Kidney epithelial cell (primary cell): Measurements from ENCODE around the gene ATXN1. TPM values are rescaled to one million over a fixed set of nuclear protein-coding genes. Genes with fewer than 3 reads are reported as not detected.
"Not testable (repeated sequence)": the region's sequence is repeated elsewhere in the genome, so short reads cannot be mapped to it uniquely, and the experiment has no call there.

Experiments used
- DNase-seq: peaks from one replicate; pipeline ENCODE4 v3.0.0-alpha.2; 2010; ENCODE audit warnings: low read depth
- H3K27me3 ChIP-seq: 2 replicates; pipeline ENCODE4 v1.6.0; 2011; ENCODE audit warnings: low read length; ENCODE audit not compliant: control insufficient read depth, insufficient read depth
- H3K36me3 ChIP-seq: 2 replicates; pipeline ENCODE4 v1.5.1; 2011; ENCODE audit warnings: low read length; ENCODE audit not compliant: control insufficient read depth, insufficient read depth
- H3K4me3 ChIP-seq: 2 replicates; pipeline ENCODE4 v1.5.1; 2011; ENCODE audit warnings: low read depth, mild to moderate bottlenecking, control low read depth, low read length
- total RNA-seq: library from RNA; depleted of rRNA; stranded (reverse); fragments of >200 nt; gene quantifications from 2 replicates; pipeline ENCODE4 v1.2.3, GENCODE V29; 2015
- TF ChIP-seq, protein P1 (sequence below): IDR thresholded peaks from 2 replicates; pipeline ENCODE4 v1.5.1; 2011; ENCODE audit warnings: mild to moderate bottlenecking, moderate library complexity, low read length, control low read depth, inconsistent platforms; ENCODE audit not compliant: insufficient read depth, poor library complexity, severe bottlenecking

Gene ATXN1
- total RNA-seq, 1 donor from 2014 or later = 12.5 TPM

DNA sequence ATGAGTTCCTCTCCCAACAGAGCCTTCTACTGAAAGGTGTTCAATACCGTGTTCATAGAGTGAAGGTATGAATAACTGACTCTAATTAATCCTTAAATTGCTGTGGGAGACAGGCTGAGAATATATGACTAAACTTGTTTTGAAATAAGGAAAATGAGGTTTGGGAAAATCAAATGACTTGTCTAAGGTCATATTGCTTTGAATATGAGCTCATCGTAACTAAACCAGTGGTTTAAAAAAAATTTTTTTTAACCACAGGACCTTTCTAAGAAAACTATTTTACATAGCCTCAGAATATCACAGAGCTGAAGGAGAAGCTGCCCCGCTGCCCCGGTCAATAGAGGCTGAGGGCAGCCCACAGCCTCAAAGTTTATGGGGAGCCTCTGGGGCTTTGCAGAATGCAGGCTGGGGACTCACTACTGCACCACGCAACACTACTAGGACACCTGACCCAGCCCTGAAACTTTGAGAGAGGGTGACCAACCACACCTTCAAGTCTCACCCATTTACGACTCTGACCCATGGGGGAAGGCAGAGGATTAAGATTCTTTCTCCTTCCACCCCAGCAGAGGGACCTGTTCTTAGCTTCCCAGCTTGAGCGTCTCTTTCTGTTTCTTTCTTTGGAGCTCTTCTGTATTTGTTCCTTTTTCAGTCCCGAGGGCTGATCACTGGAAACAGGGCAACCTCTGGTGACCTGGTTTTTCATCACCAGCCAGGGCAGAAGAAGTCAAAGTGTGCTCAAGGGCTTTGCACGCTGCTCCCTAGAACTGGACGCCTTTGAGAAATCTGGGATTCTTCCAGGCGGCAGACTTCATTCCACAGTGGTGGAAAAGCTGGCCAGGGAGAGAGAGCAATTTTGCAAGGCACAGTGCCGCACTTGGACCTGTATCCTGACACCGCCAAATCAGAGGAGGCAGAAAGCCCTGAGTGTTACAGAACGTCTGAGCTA is 220.2 kb downstream of the ATXN1 start:
- Histone ChIP-seq H3K4me3 (no peak overlapping the region), H3K27me3 (no peaks in the 10 kb centered on the region)
- DNase-seq = no peak

DNA sequence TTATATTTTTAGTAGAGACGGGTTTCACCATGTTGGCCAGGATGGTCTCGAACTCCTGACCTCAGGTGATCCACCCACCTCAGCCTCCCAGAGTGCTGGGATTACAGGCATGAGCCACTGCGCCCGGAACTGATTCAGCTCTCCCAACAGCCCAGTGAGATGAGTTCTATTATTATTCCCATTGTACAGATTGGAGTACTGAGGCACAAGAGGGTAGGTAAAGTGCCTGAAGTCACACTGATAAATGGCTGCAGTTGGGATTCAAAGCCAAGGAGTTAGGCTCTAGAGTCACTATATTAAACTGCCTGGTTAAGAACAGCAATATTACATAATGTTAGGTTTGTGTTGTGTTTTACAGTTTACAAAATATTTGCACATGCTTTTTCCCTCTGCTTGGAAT is 220.9 kb downstream of the ATXN1 start:
- H3K4me3 ChIP-seq = not testable (repeated sequence)

More for the DNA sequence above, 220.2 kb downstream of the ATXN1 start:
- TF ChIP-seq, protein P1, sequence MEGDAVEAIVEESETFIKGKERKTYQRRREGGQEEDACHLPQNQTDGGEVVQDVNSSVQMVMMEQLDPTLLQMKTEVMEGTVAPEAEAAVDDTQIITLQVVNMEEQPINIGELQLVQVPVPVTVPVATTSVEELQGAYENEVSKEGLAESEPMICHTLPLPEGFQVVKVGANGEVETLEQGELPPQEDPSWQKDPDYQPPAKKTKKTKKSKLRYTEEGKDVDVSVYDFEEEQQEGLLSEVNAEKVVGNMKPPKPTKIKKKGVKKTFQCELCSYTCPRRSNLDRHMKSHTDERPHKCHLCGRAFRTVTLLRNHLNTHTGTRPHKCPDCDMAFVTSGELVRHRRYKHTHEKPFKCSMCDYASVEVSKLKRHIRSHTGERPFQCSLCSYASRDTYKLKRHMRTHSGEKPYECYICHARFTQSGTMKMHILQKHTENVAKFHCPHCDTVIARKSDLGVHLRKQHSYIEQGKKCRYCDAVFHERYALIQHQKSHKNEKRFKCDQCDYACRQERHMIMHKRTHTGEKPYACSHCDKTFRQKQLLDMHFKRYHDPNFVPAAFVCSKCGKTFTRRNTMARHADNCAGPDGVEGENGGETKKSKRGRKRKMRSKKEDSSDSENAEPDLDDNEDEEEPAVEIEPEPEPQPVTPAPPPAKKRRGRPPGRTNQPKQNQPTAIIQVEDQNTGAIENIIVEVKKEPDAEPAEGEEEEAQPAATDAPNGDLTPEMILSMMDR = no peak
- no peaks in the 10 kb centered on the region for H3K36me3 ChIP-seq

DNA sequence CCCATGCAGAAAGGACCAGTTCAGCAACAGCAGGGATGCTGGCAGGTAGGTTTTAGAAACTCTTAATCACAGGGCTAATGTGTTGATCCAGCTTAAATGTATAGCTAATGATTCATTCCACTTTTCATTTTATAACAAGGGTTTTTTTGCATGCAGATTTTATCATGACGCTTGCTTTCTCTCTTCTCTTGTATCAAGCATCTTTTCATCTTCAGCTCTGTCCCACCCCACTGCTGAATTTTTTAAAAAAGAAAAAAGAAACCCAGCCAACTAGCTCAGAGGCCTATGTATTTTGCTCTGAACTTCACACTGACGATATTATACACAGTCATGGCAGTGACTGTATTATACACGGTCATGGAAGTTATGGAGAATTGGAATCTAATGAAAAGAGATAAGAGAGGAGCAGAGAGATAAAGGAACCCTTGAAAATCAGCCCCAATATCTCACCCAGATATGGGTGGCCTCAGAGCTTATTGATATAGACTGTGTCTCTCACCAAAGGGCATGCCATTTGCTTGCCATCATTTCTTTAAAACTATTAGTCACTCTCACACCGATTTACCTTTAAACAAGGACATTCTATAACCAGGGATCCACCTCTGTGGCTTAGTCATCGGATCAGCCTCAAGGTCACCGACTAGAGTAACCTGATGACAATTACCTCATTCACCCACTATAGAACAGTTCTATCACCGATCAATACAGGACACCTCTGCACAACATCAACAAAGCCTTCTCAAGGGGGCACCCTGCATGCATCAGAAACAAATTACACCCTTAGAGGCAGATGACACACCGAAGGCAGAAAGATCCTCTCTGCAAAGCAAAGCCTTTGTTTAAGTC is 222.0 kb downstream of the ATXN1 start:
- H3K4me3 ChIP-seq = no peak overlapping the region
- TF ChIP-seq, protein P1 = no peak
- H3K27me3 ChIP-seq = no peaks in the 10 kb centered on the region
- no peaks in the 10 kb centered on the region for H3K36me3 ChIP-seq
- DNase-seq = no peak

More for the DNA sequence above, 220.9 kb downstream of the ATXN1 start:
- not testable (repeated sequence) for H3K36me3 ChIP-seq, DNase-seq, H3K27me3 ChIP-seq

DNA sequence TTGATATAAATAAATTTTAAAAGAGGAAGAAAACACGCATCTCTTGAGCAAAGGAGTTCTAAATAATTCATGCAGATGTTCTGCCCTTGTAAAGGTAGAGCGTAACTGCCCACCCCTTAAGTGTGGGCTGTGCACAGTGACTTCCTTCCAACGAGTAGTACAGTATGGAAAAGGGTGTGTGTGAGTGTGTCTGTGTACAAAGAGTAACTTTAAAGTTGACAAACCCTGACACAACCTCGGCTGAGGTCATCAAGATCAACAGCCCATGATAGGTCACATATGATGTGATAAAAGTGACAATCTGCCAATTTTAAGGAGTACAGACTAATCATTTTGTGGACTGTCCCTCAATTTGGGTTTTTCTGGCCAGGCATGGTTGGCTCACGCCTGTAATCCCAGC is 225.7 kb downstream of the ATXN1 start:
- H3K27me3 ChIP-seq = no peaks in the 10 kb centered on the region
- DNase-seq = no peak
- no peaks in the 10 kb centered on the region for H3K36me3 ChIP-seq
- TF ChIP-seq, protein P1 = no peak
- no peak overlapping the region for H3K4me3 ChIP-seq

DNA sequence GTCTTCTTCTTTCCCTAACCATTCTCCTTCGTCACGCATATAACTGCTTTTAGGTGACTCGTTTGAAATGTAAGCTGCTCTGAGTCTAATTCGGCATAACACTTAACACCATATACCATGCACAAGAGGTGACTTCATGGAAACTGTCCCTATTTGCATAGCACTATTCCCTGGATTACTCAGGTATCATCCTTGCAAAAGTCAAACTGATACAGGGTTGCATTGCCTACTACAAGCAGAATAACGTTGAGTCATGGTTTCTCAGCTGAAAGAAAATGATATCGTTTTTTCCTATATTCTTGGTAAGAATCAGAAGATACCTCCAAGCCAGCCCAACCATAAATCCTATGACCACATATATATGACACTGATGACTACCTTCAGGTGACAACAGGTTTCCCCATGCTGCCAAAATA is 227.5 kb downstream of the ATXN1 start:
- DNase-seq = no peak
- H3K36me3 ChIP-seq = no peaks in the 10 kb centered on the region
- no peaks in the 10 kb centered on the region for H3K27me3 ChIP-seq
- H3K4me3 ChIP-seq = no peak overlapping the region
- TF ChIP-seq, protein P1 = no peak

DNA sequence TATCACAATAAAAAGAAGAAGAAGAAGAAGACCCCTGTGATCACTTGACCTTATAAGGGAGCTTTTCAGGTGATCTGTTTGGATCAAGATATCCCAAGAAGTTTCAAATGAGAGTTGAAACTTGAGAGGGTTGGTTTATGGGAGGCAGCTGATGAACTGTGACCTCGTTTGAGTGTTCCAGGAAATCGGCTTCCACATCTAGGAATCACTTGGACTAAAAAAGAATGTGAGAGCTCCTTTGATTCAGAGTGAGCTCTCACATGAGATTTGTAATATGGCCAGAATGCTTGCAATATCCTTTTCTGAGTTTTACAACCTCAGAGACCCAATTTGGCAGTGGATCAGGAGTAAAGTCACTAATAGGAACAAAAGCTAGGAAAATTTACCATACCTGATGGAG is 228.1 kb downstream of the ATXN1 start:
- no peaks in the 10 kb centered on the region for H3K36me3 ChIP-seq
- H3K27me3 ChIP-seq = no peaks in the 10 kb centered on the region
- no peak for DNase-seq
- no peak overlapping the region for H3K4me3 ChIP-seq
- TF ChIP-seq, protein P1 = no peak
